Endodermal cell (in vitro differentiated cells): ENCODE results near the gene TENT5D. TPM values are rescaled to one million over a fixed set of nuclear protein-coding genes. Genes with fewer than 3 reads are reported as not detected.

Experiments
- DNase-seq: peaks from one replicate; pipeline ENCODE4 v3.0.0-alpha.2; 2017
- H3K27ac ChIP-seq: 2 replicates; pipeline ENCODE4 v1.5.1; 2013; ENCODE audit warnings: mild to moderate bottlenecking, low read depth, low read length, moderate library complexity
- H3K27me3 ChIP-seq: 2 replicates; pipeline ENCODE4 v1.6.1; 2013; ENCODE audit warnings: mild to moderate bottlenecking, low read length, moderate library complexity; ENCODE audit not compliant: insufficient read depth, control insufficient read depth, poor library complexity, severe bottlenecking
- H3K36me3 ChIP-seq: 2 replicates; pipeline ENCODE4 v1.7.0; 2013; ENCODE audit warnings: mild to moderate bottlenecking, low read length, moderate library complexity; ENCODE audit not compliant: control insufficient read depth, insufficient read depth
- H3K4me1 ChIP-seq: one replicate; pipeline ENCODE4 v1.7.0; 2013; ENCODE audit warnings: low read length; ENCODE audit not compliant: control insufficient read depth, insufficient read depth
- H3K4me3 ChIP-seq: 2 replicates; pipeline ENCODE4 v1.5.1; 2013; ENCODE audit warnings: mild to moderate bottlenecking, low read length, moderate library complexity
- H3K9ac ChIP-seq: 2 replicates; pipeline ENCODE4 v1.6.1; 2013; ENCODE audit warnings: mild to moderate bottlenecking, low read length, moderate library complexity; ENCODE audit not compliant: poor library complexity, severe bottlenecking; ENCODE audit errors: extremely low read depth
- H3K9me3 ChIP-seq: 2 replicates; pipeline ENCODE4 v1.6.1; 2013; ENCODE audit warnings: mild to moderate bottlenecking, low read length, moderate library complexity; ENCODE audit not compliant: control insufficient read depth
- H3K27ac Mint-ChIP-seq: 2 replicates; pipeline ENCODE4 v1.8.0; 2020; ENCODE audit warnings: mixed read lengths
- H3K27me3 Mint-ChIP-seq: 2 replicates; pipeline ENCODE4 v1.8.0; 2021; ENCODE audit warnings: mild to moderate bottlenecking, mixed read lengths; ENCODE audit not compliant: insufficient read depth
- H3K36me3 Mint-ChIP-seq: 2 replicates; pipeline ENCODE4 v1.8.0; 2020; ENCODE audit warnings: low read depth, mixed read lengths
- H3K4me1 Mint-ChIP-seq: 2 replicates; pipeline ENCODE4 v1.8.0; 2020; ENCODE audit warnings: mixed read lengths
- H3K4me3 Mint-ChIP-seq: 2 replicates; pipeline ENCODE4 v1.8.0; 2020; ENCODE audit warnings: mild to moderate bottlenecking, moderate library complexity, mixed read lengths
- H3K9me3 Mint-ChIP-seq: 2 replicates; pipeline ENCODE4 v1.8.0; 2020; ENCODE audit warnings: mild to moderate bottlenecking, mixed read lengths
- CTCF ChIP-seq: fragments of 200-600 bp; sonication (generic); conservative IDR thresholded peaks from 2 replicates; pipeline ENCODE4 v1.5.0; 2021; ENCODE audit warnings: antibody characterized with exemption, mild to moderate bottlenecking
- total RNA-seq, 2 donors: library from RNA; stranded (reverse); fragmentation: NEBNext Ultra II Directional in 1 of 2; extraction: Animal tissue kit (Norgen Biotek cat#: 25700) in 1 of 2; gene quantifications; 2 replicates in 1 of 2; 3 replicates in 1 of 2; pipeline ENCODE4 v1.2.1, GENCODE V29; 2021

Gene TENT5D
- total RNA-seq, 2 donors from 2014 or later, result 0.11 TPM; not detected in 1

- no peak for DNase-seq
- H3K27me3 ChIP-seq, result no peaks in the 10 kb centered on the region
- Mint-ChIP-seq H3K4me3 (no peak overlapping the region), H3K27me3 (no peaks in the 10 kb centered on the region), H3K27ac (no peak overlapping the region), H3K36me3 (no peaks in the 10 kb centered on the region), H3K9me3 (peaks cover 75% of the 10 kb centered on the region), H3K4me1 (no peaks in the 10 kb centered on the region)
- no peak overlapping the region for H3K27ac ChIP-seq
- H3K4me1 ChIP-seq, result no peaks in the 10 kb centered on the region
- TF ChIP-seq CTCF, result no peak
- H3K9me3 ChIP-seq, result peaks cover 15% of the 10 kb centered on the region
- H3K9ac ChIP-seq, result no peak overlapping the region
- no peaks in the 10 kb centered on the region for H3K36me3 ChIP-seq
- H3K4me3 ChIP-seq, result no peak overlapping the region
These were observed 68.9 kb downstream of the TENT5D start for GRCh38 chrX:80489166-80489565.
